ENCODE results near the gene ATF6.

- TF ChIP-seq CTCF (conservative IDR thresholded peaks at IDR 0.05; ENCODE audit: low read depth, low read length), result no peak
- TF ChIP-seq USF2 (IDR thresholded peaks at IDR 0.05; ENCODE audit: low read depth, low read length), result no peak
- TF ChIP-seq RAD21 (IDR thresholded peaks at IDR 0.05; ENCODE audit: low read length), result no peak
- TF ChIP-seq POLR2A (IDR thresholded peaks at IDR 0.05; ENCODE audit: low read depth, low read length), result no peak
- no peak for TF ChIP-seq BHLHE40 (IDR thresholded peaks at IDR 0.05; ENCODE audit: low read depth, low read length)
- TF ChIP-seq CHD1 (IDR thresholded peaks at IDR 0.05; ENCODE audit: low read depth, low read length), result no peak
- TF ChIP-seq MAFK (IDR thresholded peaks at IDR 0.05; ENCODE audit: low read depth, low read length), result no peak
- TF ChIP-seq MAZ (IDR thresholded peaks at IDR 0.05; ENCODE audit: borderline replicate concordance, low read depth, low read length), result no peak
- no peak for TF ChIP-seq ELK1 (IDR thresholded peaks at IDR 0.05; ENCODE audit: borderline replicate concordance, low read depth, low read length)
- no peak for TF ChIP-seq CEBPB (IDR thresholded peaks at IDR 0.05; ENCODE audit: low read depth, low read length)
Observed at GRCh38 chr1:161872506-161872905, 106.4 kb downstream of the ATF6 start.
